Left ventricle myocardium inferior (tissue), 1 donor: ENCODE data around the gene FHL2. TPM values are rescaled to one million over a fixed set of nuclear protein-coding genes. Genes with fewer than 3 reads are reported as not detected.
A peak's percentile ranks its signal among the peaks of the same experiment; 100 is the strongest.
"Not testable (repeated sequence)": the region's sequence is repeated elsewhere in the genome, so short reads cannot be mapped to it uniquely, and the experiment has no call there.

Source experiments
- DNase-seq: peaks from one replicate; pipeline ENCODE4 v3.0.0-alpha.2; 2020
- H3K27ac ChIP-seq: fragments of 200-600 bp; replicated peaks from 2 replicates; pipeline ENCODE4 v1.8.0; 2021
- H3K27me3 ChIP-seq: fragments of 200-600 bp; 2 replicates; pipeline ENCODE4 v1.8.0; 2021; ENCODE audit warnings: low read depth
- H3K36me3 ChIP-seq: fragments of 200-600 bp; 2 replicates; pipeline ENCODE4 v1.8.0; 2021
- H3K4me1 ChIP-seq: fragments of 200-600 bp; 2 replicates; pipeline ENCODE4 v1.8.0; 2021
- H3K4me3 ChIP-seq: fragments of 200-600 bp; 2 replicates; pipeline ENCODE4 v1.8.0; 2021; ENCODE audit warnings: mild to moderate bottlenecking, moderate library complexity
- H3K9me3 ChIP-seq: fragments of 200-600 bp; replicated peaks from 2 replicates; pipeline ENCODE4 v1.8.0; 2021
- CTCF ChIP-seq: fragments of 200-600 bp; IDR thresholded peaks from 2 replicates; pipeline ENCODE4 v1.8.0; 2021; ENCODE audit warnings: antibody characterized with exemption, mild to moderate bottlenecking, borderline replicate concordance
- intact Hi-C: fragments of 100-400 bp; cut with micrococcal nuclease; formaldehyde crosslinking; loops from one replicate; pipeline ENCODE4 v1.11.0; 2022
- total RNA-seq: library from RNA; stranded (reverse); fragmentation: NEBNext Ultra II Directional; extraction: Animal tissue kit (Norgen Biotek cat#: 25700); gene quantifications from one replicate; pipeline ENCODE4 v1.2.1, GENCODE V29; 2021
- donor health status: DM: no; HTN: yes; CAD: no; lungs with severe emphysema.

Gene FHL2
- total RNA-seq, 1 donor from 2014 or later: 2,742 TPM

DNA sequence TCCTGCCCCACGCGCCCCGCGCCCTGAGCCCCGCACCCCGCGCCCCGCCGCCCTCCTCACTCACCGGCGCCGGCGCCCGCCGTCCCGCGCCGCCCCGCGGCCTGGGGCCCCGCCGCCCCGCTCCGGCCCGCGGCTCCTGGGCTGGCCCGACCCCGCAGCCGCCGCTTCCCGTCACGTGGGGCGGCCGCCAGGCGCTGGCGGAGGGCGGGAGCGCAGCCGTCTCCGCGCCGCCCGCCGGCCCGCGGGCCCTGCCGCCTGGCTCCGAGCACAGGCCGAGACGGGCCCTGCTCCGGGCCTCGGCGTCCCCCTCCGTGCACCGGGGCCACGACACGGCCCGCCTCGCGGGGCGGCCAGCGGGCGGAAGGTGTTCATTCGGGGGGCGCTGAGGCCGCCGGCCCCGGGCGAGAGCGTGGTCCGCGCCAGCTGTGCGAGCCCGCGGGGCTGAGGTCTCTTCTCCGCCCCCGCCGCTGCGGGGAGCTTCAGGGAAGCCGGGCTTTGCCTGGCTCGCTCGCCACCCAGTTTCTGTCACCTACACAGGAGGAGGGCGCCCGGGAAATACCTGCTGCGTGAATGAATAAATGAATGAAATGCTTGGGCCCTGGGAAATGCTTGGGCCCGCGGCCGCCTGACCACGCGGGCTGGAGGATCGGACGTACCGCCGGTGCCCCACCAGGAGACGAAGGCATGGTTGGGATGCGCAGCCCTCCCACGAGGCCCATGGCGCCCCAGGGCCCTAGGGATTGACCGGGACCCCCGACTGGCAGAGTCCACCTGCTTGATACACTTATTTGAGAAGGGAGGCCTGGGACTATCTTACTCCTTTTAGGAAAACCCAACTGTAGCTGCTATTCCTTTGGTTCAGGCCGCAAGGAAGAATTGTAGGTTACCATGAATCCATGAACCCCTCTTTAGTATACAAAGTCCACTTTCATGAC lies 69.0 kb downstream of the FHL2 start, which contains the start of gene TGFBRAP1:
Gene TGFBRAP1 (minus strand): TSS at position 175 of the 935 bp plus-strand sequence. CDS start 21,434 bp downstream, outside the sequence.
- Histone ChIP-seq H3K27me3 (no peaks in the 10 kb centered on the region), H3K4me1 (peaks cover 27% of the 10 kb centered on the region), H3K4me3 (peak within 1 kb of the TSS; percentile 85), H3K27ac (peak within 1 kb of the TSS; percentile 90), H3K36me3 (no peaks in the 10 kb centered on the region), H3K9me3 (no peaks in the 10 kb centered on the region)
- intact Hi-C loops: no loop called here
- peak; percentile 15 for TF ChIP-seq CTCF
- DNase-seq: peak; percentile 60

- TF ChIP-seq CTCF: no peak
- H3K27me3 ChIP-seq: no peaks in the 10 kb centered on the region
- peaks cover 27% of the 10 kb centered on the region for H3K4me1 ChIP-seq
- H3K9me3 ChIP-seq: no peaks in the 10 kb centered on the region
- DNase-seq: no peak
- H3K36me3 ChIP-seq: no peaks in the 10 kb centered on the region
- peak overlapping the region; percentile 85 for H3K4me3 ChIP-seq
- H3K27ac ChIP-seq: peak overlapping the region; percentile 90
- intact Hi-C loops: no loop called here
These were observed 69.7 kb downstream of the FHL2 start for GRCh38 chr2:105329197-105329554.

DNA sequence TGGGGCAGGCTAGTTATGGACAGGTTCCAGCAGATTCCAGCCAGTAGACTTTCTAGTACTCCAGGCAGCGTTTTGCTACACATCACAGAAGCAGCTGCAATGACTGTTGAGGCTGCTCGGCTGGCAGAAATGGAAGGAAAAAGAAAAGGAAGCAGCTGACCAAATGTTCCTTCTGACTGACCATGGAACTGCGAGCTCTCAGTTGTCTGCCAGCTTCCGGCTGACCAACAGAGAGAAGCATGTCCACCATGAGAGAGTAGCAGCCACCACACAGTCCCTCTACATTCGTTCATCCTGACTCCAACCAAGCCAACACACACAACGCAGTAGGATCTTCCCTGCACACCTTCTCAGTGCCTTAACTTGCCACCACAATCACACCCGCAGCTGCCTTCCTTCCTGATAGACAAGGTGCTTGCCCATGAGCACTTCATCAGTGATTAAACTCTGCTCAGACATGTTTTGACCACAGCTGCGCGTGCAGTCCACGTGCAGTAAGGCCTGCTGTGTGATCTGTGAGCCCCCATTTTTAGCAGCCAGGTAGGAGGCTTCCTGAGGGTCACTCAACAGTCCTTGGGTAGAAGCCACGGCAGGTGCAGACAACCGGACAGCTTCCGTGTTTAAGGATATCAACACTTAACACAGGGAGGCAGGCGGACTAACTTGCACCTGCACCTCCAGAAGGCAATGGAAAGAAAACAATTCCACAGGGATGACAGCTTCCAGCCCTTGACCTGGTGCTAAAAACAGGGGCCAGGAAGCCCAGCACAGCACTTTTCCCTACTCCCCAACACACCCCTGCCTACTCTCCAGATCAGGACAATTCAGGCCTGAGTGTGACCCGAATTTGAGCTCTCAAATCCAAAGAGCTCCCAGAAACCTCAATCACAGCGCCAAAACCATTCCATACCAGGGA lies 70.3 kb downstream of the FHL2 start:
- H3K36me3 ChIP-seq: no peaks in the 10 kb centered on the region
- H3K27ac ChIP-seq: peak overlapping the region; percentile 90
- no peak for TF ChIP-seq CTCF
- peak overlapping the region; percentile 85 for H3K4me3 ChIP-seq
- no peaks in the 10 kb centered on the region for H3K9me3 ChIP-seq
- intact Hi-C loops: no loop called here
- H3K27me3 ChIP-seq: no peaks in the 10 kb centered on the region
- no peak for DNase-seq
- H3K4me1 ChIP-seq: peaks cover 27% of the 10 kb centered on the region

DNA sequence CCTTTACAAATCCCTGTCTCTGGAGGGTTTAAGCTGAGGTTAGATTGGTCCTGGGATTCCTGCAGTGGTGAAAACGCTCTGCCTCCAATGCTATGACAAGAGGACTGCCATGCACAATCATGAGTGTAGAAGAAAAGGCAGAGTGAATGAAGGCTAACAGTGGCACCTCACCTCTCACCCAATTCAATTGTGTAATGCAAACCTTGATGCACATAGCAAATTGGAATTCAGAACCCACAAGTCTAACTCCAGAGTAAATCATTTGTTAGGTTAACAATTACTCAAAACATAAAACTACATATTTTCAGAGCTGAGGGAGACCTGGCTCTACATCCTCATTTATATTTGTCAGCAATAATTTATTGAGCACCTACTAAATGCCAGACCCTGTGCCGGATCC lies 71.2 kb downstream of the FHL2 start:
- Histone ChIP-seq H3K27ac (no peak overlapping the region), H3K27me3 (no peaks in the 10 kb centered on the region), H3K9me3 (no peaks in the 10 kb centered on the region), H3K4me3 (no peak overlapping the region), H3K4me1 (peaks cover 32% of the 10 kb centered on the region), H3K36me3 (no peaks in the 10 kb centered on the region)
- intact Hi-C loops: no loop called here
- TF ChIP-seq CTCF: no peak
- DNase-seq: no peak

DNA sequence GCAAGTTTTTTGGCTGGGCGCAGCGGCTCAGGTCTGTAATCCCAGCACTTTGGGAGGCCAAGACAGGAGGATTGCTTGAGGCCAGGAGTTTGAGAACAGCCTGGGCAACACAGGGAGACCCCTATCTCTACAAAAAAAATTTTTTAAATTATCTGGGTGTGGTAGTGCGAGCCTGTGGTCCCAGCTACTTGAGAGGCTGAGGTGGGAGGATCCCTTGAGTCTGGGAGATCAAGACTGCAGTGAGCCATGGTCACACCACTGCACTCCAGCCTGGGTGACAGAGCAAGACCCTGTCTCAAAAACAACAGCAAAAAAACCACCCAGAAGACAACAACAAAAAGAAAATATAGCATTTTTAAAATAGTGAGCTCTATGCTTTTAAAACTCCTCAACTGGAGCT lies 71.6 kb downstream of the FHL2 start:
- intact Hi-C loops: not testable (repeated sequence)

More for the DNA sequence above, 71.6 kb downstream of the FHL2 start:
- not testable (repeated sequence) for DNase-seq, H3K4me3 ChIP-seq, H3K27me3 ChIP-seq, H3K27ac ChIP-seq, H3K9me3 ChIP-seq, H3K36me3 ChIP-seq
- peaks cover 32% of the 10 kb centered on the region for H3K4me1 ChIP-seq
